Measurements from ENCODE around the gene TMEM200C.

- no peak for TF ChIP-seq ZNF747 (tag by site-specific recombination; IDR thresholded peaks at IDR 0.05)
- TF ChIP-seq ZNF146 (tag by site-specific recombination; IDR thresholded peaks at IDR 0.05), result no peak
- no peak for TF ChIP-seq ZNF558 (tag by site-specific recombination; IDR thresholded peaks at IDR 0.05)
- TF ChIP-seq ZNF670 (tag by site-specific recombination; IDR thresholded peaks at IDR 0.05; ENCODE audit: low read depth), result no peak
- TF ChIP-seq CTCF (tag by site-specific recombination; IDR thresholded peaks at IDR 0.05), result no peak
Measured at GRCh38 chr18:5841518-5841917, 53.8 kb downstream of the TMEM200C start.

Measured in HEK293 (cell line).